Measurements from ENCODE around the gene SRRD. TPM values are rescaled to one million over a fixed set of nuclear protein-coding genes. Genes with fewer than 3 reads are reported as not detected.

Gene SRRD
- total RNA-seq, 6 donors from 2014 or later = 6.2 to 25.9 (median 11.3) TPM

- TF ChIP-seq CTCF (IDR thresholded peaks at IDR 0.05) (no peak), POLR2A (IDR thresholded peaks at IDR 0.05) (no peak), POLR2AphosphoS5 (IDR thresholded peaks at IDR 0.05) (no peak)
- Histone ChIP-seq H3K27me3 (no peaks in the 10 kb centered on the region), H3K4me1 (no peaks in the 10 kb centered on the region), H3K9me3 (no peaks in the 10 kb centered on the region), H3K27ac (no peak overlapping the region), H3K4me3 (no peak overlapping the region), H3K36me3 (peaks cover 10 to 73% (median 57%) of the 10 kb centered on the region in 4 donors)
- DNase-seq (no peak), ATAC-seq (ENCODE audit: low FRiP score in 2 of 2) (no peak)
- 81 to 85% methylated on average over 5 of the region's 5 CpGs for WGBS, 2 donors
Observed at GRCh38 chr22:26453812-26454500, 29.7 kb upstream of the SRRD start.

- H3K4me1 ChIP-seq = no peaks in the 10 kb centered on the region
- no peaks in the 10 kb centered on the region for H3K27me3 ChIP-seq
- peak in 1 of 2 donors; percentile 75 for DNase-seq
- H3K9me3 ChIP-seq = no peaks in the 10 kb centered on the region
- H3K4me3 ChIP-seq = no peak overlapping the region
- 97% methylated on average over 19 to 26 of the region's 26 CpGs for WGBS, 2 donors
- no peak for ATAC-seq (ENCODE audit: low FRiP score in 2 of 2)
- TF ChIP-seq POLR2AphosphoS5 (IDR thresholded peaks at IDR 0.05) (no peak), EP300 (IDR thresholded peaks at IDR 0.05) (no peak), POLR2A (IDR thresholded peaks at IDR 0.05) (no peak), CTCF (IDR thresholded peaks at IDR 0.05) (no peak)
- peaks cover 7 to 81% (median 55%) of the 10 kb centered on the region in 4 donors for H3K36me3 ChIP-seq
- H3K27ac ChIP-seq = no peak overlapping the region
Observed at GRCh38 chr22:26457661-26458272, 25.9 kb upstream of the SRRD start.

- DNase-seq (no peak), ATAC-seq (ENCODE audit: low FRiP score in 2 of 2) (no peak)
- H3K4me3 ChIP-seq = no peak overlapping the region
- no peaks in the 10 kb centered on the region for H3K4me1 ChIP-seq
- no peak overlapping the region for H3K27ac ChIP-seq
- 85 to 87% methylated on average over 5 to 6 of the region's 6 CpGs for WGBS, 2 donors
- H3K27me3 ChIP-seq = no peaks in the 10 kb centered on the region
- H3K9me3 ChIP-seq = no peaks in the 10 kb centered on the region
- H3K36me3 ChIP-seq = peaks cover 15 to 90% (median 67%) of the 10 kb centered on the region in 4 donors
- TF ChIP-seq POLR2AphosphoS5 (IDR thresholded peaks at IDR 0.05) (no peak), EP300 (IDR thresholded peaks at IDR 0.05) (no peak), CTCF (IDR thresholded peaks at IDR 0.05) (no peak), POLR2A (IDR thresholded peaks at IDR 0.05) (no peak)
Observed at GRCh38 chr22:26460202-26460601, 23.5 kb upstream of the SRRD start.

- DNase-seq = no peak
- H3K4me3 ChIP-seq = no peak overlapping the region
- H3K36me3 ChIP-seq = peaks cover 17 to 93% (median 73%) of the 10 kb centered on the region in 4 donors
- TF ChIP-seq CTCF (IDR thresholded peaks at IDR 0.05) = peak; percentile 30 to 68 (median 60)
- TF ChIP-seq POLR2A (IDR thresholded peaks at IDR 0.05) = no peak
- peak; percentile 42 to 84 for ATAC-seq (ENCODE audit: low FRiP score in 2 of 2)
- H3K4me1 ChIP-seq = no peaks in the 10 kb centered on the region
- H3K27ac ChIP-seq = no peak overlapping the region
- 34 to 58% methylated on average over 3 of the region's 3 CpGs for WGBS, 2 donors
- no peaks in the 10 kb centered on the region for H3K9me3 ChIP-seq
- no peaks in the 10 kb centered on the region for H3K27me3 ChIP-seq
Observed at GRCh38 chr22:26461188-26461810, 22.4 kb upstream of the SRRD start.

Data from upper lobe of left lung (tissue), 6 donors.